K562 (cell line): ENCODE measurements around the gene EYA4. TPM values are rescaled to one million over a fixed set of nuclear protein-coding genes. Genes with fewer than 3 reads are reported as not detected.

Experiments
- ATAC-seq: fragments of 200-7000 bp; cut with Tn5 transposase; 3 replicates; pipeline ENCODE4 v1.9.1; 2020; ENCODE audit warnings: moderate library complexity
- BruUV-seq: library from RNA; stranded (reverse); fragments of 400-500 nt; replicated peaks from 2 replicates; lab custom pipeline; 2021; lab: Mats Ljungman, UMichigan
- CTCF ChIA-PET: fragments of 300-600 bp; formaldehyde crosslinking; extraction: SDS; loops from one replicate; lab custom pipeline; 2021; ENCODE audit warnings: low intra/inter-chr PET ratio; lab: Yijun Ruan, JAX
- POLR2A ChIA-PET: fragments of 300-600, 350-650 bp; sonication (Branson Sonifier 250); formaldehyde crosslinking; extraction: SDS; loops from one replicate; lab custom pipeline; 2021; ENCODE audit warnings: antibody characterized with exemption, inconsistent platforms; lab: Yijun Ruan, JAX
- DNase-seq, 4 experiments: peaks; one replicate each; pipeline versions ENCODE4 v3.0.0 to v3.0.0-alpha.2; 2011 to 2018; ENCODE audit warnings: low spot score in 3 of 4, mixed read lengths in 3 of 4; ENCODE audit errors: extremely low read depth in 1 of 4
- FAIRE-seq: peaks from 2 replicates; lab custom pipeline; 2011; peaks lifted over from hg19 to GRCh38; lab: Jason Lieb, UNC
- H2AFZ ChIP-seq: 2 replicates; pipeline ENCODE4 v1.6.0; 2011; ENCODE audit warnings: low read depth, low read length, control low read depth, inconsistent platforms
- H3K27ac ChIP-seq: fragments of 200-600 bp; 3 replicates; pipeline ENCODE4 v1.8.0; 2011; ENCODE audit warnings: low read depth, mild to moderate bottlenecking, control low read depth, inconsistent platforms, low read length, moderate library complexity, mixed read lengths; ENCODE audit errors: extremely low read depth
- H3K27me3 ChIP-seq, 2 experiments: fragments of 300-600 bp in 1 of 2; 2 replicates in 1 of 2; 3 replicates in 1 of 2; pipeline versions ENCODE4 v1.6.0 to v1.8.0; 2011; ENCODE audit warnings: inconsistent platforms in 2 of 2, low read length in 2 of 2, mild to moderate bottlenecking in 1 of 2, mixed read lengths in 1 of 2, moderate library complexity in 1 of 2; ENCODE audit not compliant: control insufficient read depth in 2 of 2, insufficient read depth in 2 of 2
- H3K36me3 ChIP-seq: fragments of 300-600 bp; 3 replicates; pipeline ENCODE4 v1.8.0; 2011; ENCODE audit warnings: mild to moderate bottlenecking, low read length, inconsistent platforms; ENCODE audit not compliant: control insufficient read depth, insufficient read depth
- H3K4me1 ChIP-seq, 2 experiments: fragments of 200-600 bp in 1 of 2; replicated peaks in 1 of 2; 2 replicates in 1 of 2; 3 replicates in 1 of 2; pipeline versions ENCODE4 v1.5.1 to v1.8.0; 2011; ENCODE audit warnings: inconsistent platforms in 2 of 2, low read length in 2 of 2, mild to moderate bottlenecking in 1 of 2, mixed read lengths in 1 of 2, moderate library complexity in 1 of 2; ENCODE audit not compliant: control insufficient read depth in 2 of 2, insufficient read depth in 2 of 2
- H3K4me2 ChIP-seq: 2 replicates; pipeline ENCODE4 v1.6.1; 2011; ENCODE audit warnings: low read length, control low read depth, inconsistent platforms, mixed read lengths; ENCODE audit not compliant: insufficient read depth
- H3K4me3 ChIP-seq: fragments of 200-600 bp; sonication (generic), shearing (Covaris generic); 2 replicates; pipeline ENCODE4 v1.5.1; 2016; ENCODE audit warnings: control low read depth, inconsistent platforms
- H3K79me2 ChIP-seq: fragments of 200-600 bp; 3 replicates; pipeline ENCODE4 v1.8.0; 2011; ENCODE audit warnings: low read length, inconsistent platforms; ENCODE audit not compliant: control insufficient read depth, insufficient read depth
- H3K9ac ChIP-seq, 2 experiments: 2 replicates each; pipeline versions ENCODE4 v1.6.0 to v1.6.1; 2011; ENCODE audit warnings: low read depth in 2 of 2, low read length in 2 of 2, control low read depth in 1 of 2, inconsistent platforms in 1 of 2, mild to moderate bottlenecking in 1 of 2, mixed read lengths in 1 of 2; ENCODE audit not compliant: insufficient read depth in 1 of 2
- H3K9me1 ChIP-seq: one replicate; pipeline ENCODE4 v1.6.0; 2011; ENCODE audit warnings: inconsistent platforms, mild to moderate bottlenecking, low read length, moderate library complexity; ENCODE audit not compliant: control insufficient read depth, insufficient read depth
- H3K9me3 ChIP-seq: replicated peaks from 2 replicates; pipeline ENCODE4 v1.5.1; 2011; ENCODE audit warnings: low read depth, low read length, inconsistent platforms; ENCODE audit not compliant: control insufficient read depth, insufficient read depth
- H4K20me1 ChIP-seq: replicated peaks from 2 replicates; pipeline ENCODE4 v1.6.1; 2011; ENCODE audit warnings: low read length, inconsistent platforms, mixed read lengths; ENCODE audit not compliant: control insufficient read depth, insufficient read depth
- BMI1 ChIP-seq: fragments of 150-350 bp; IDR thresholded peaks from 2 replicates; pipeline ENCODE4 v1.6.1; 2014; ENCODE audit warnings: low read length
- CREB3 ChIP-seq: fragments of 450-650 bp; conservative IDR thresholded peaks from 2 replicates; pipeline ENCODE4 v1.6.1; 2016; ENCODE audit warnings: missing genetic modification characterization, low read depth, mild to moderate bottlenecking, missing compliant biosample characterization, moderate library complexity
- FUS ChIP-seq: fragments of 200-400 bp; formaldehyde crosslinking; optimal IDR thresholded peaks from 2 replicates; pipeline ENCODE3; 2017; ENCODE audit warnings: low read depth, low read length
- KHSRP ChIP-seq: fragments of 450-650 bp; IDR thresholded peaks from 2 replicates; pipeline ENCODE4 v1.6.1; 2017
- NFE2L1 ChIP-seq: fragments of 450-650 bp; IDR thresholded peaks from 2 replicates; pipeline ENCODE4 v1.6.1; 2016; ENCODE audit warnings: missing genetic modification characterization, low read depth, mild to moderate bottlenecking, missing compliant biosample characterization, moderate library complexity, borderline replicate concordance
- PHTF2 ChIP-seq: fragments of 250-450 bp; sonication (Bioruptor Pico); IDR thresholded peaks from 2 replicates; pipeline ENCODE4 v1.5.0; 2021; ENCODE audit warnings: mild to moderate bottlenecking
- RBM17 ChIP-seq: fragments of 200-400 bp; formaldehyde crosslinking; IDR thresholded peaks from 2 replicates; pipeline ENCODE4 v1.6.1; 2017; ENCODE audit warnings: low read depth, mild to moderate bottlenecking, low read length, borderline replicate concordance
- TAL1 ChIP-seq: fragments of 450-650 bp; IDR thresholded peaks from 2 replicates; pipeline ENCODE4 v1.6.1; 2016; ENCODE audit warnings: mild to moderate bottlenecking
- TCFL5 ChIP-seq: fragments of 250-450 bp; sonication (Bioruptor Pico); conservative IDR thresholded peaks from 2 replicates; pipeline ENCODE4 v1.6.1; 2021; ENCODE audit warnings: mild to moderate bottlenecking, moderate library complexity, matching md5 sums
- TEAD1 ChIP-seq, 2 experiments: fragments of 450-650 bp in 1 of 2; sonication (generic) in 1 of 2; formaldehyde crosslinking; IDR thresholded peaks; 2 replicates each; pipeline versions ENCODE4 v1.4.0 to v1.8.0; 2020 to 2022; ENCODE audit warnings: mild to moderate bottlenecking in 2 of 2, missing genetic modification reagents in 1 of 2
- TFAM ChIP-seq: fragments of 250-450 bp; sonication (Bioruptor Pico); conservative IDR thresholded peaks from 2 replicates; pipeline ENCODE4 v1.5.0; 2021; ENCODE audit warnings: mild to moderate bottlenecking, moderate library complexity
- ZBTB1 ChIP-seq: sonication (generic); formaldehyde crosslinking; IDR thresholded peaks from 2 replicates; pipeline ENCODE4 v1.8.1; 2023; ENCODE audit warnings: missing genetic modification reagents, low read depth, mild to moderate bottlenecking, borderline replicate concordance
- ZKSCAN8 ChIP-seq: fragments of 200-800 bp; sonication (Bioruptor generic); IDR thresholded peaks from 2 replicates; pipeline ENCODE4 v1.6.1; 2016; ENCODE audit warnings: missing genetic modification characterization, missing compliant biosample characterization
- ZNF232 ChIP-seq: sonication (generic); formaldehyde crosslinking; IDR thresholded peaks from 2 replicates; pipeline ENCODE4 v1.8.0; 2022; ENCODE audit warnings: mild to moderate bottlenecking, missing genetic modification reagents
- ZNF311 ChIP-seq: fragments of 250-450 bp; sonication (Bioruptor Pico); IDR thresholded peaks from 2 replicates; pipeline ENCODE4 v1.4.0; 2020; ENCODE audit warnings: mild to moderate bottlenecking, moderate library complexity
- ZNF586 ChIP-seq: fragments of 450-650 bp; formaldehyde crosslinking; conservative IDR thresholded peaks from 2 replicates; pipeline ENCODE4 v1.4.0; 2020; ENCODE audit warnings: mild to moderate bottlenecking, moderate library complexity
- WGBS: fragments of 100-300 bp; shearing (Covaris generic); methylation state at CpG from one replicate; pipeline ENCODE4 v1.1.6; 2016; ENCODE audit warnings: low coverage, mixed read lengths; ENCODE audit not compliant: insufficient coverage; ENCODE audit errors: missing lambda C conversion rate; 5-methylcytosine and 5-hydroxymethylcytosine counted together
- in situ Hi-C: fragments of 300-500 bp; cut with MboI; formaldehyde crosslinking; loops from 4 replicates; pipeline ENCODE4 v1.15.0; 2018; ENCODE audit warnings: inconsistent platforms, mixed read lengths
- intact Hi-C: fragments of 100-400 bp; cut with micrococcal nuclease; formaldehyde crosslinking; loops from 2 replicates; pipeline ENCODE4 v1.14.2; 2022
- polyA plus RNA-seq, 8 experiments: library from polyadenylated mRNA; depleted of rRNA in 4 of 8; stranded (reverse) in 5 of 8; unstranded in 3 of 8; fragments of >200 nt; fragmentation: Nextera tagmentation in 2 of 8; fragmentation: Illumina TruSeq in 1 of 8; extraction: Ambion mirVana in 2 of 8; extraction: Trizol in 1 of 8; gene quantifications; 2 replicates each; pipeline versions ENCODE4 v1.2.1 to v1.2.3, GENCODE V29; 2011 to 2014; ENCODE audit warnings: inconsistent platforms in 1 of 8, missing spikeins in 1 of 8
- total RNA-seq, 7 experiments: library from RNA; depleted of rRNA in 6 of 7; stranded (reverse); fragments of >200 nt in 6 of 7; fragmentation: Illumina TruSeq in 2 of 7; extraction: Trizol in 2 of 7; gene quantifications; 2 replicates each; pipeline versions ENCODE4 v1.2.1 to v1.2.3, GENCODE V29; 2011 to 2021; ENCODE audit warnings: low replicate concordance in 1 of 7
- TF ChIP-seq, protein P1 (sequence below), 2 experiments: IDR thresholded peaks; 2 replicates each; pipeline ENCODE4 v1.6.1; 2012; ENCODE audit warnings: improper control_type of control experiment in 2 of 2, low read depth in 2 of 2, low read length in 2 of 2, borderline replicate concordance in 1 of 2

EYA4 gene
- total and polyA plus RNA-seq, 9 of the 15 experiments (the other 6 are each of a cell fraction or from before 2014, with no cell fraction given) = 0.03 to 0.04 TPM; not detected in 7

DNA sequence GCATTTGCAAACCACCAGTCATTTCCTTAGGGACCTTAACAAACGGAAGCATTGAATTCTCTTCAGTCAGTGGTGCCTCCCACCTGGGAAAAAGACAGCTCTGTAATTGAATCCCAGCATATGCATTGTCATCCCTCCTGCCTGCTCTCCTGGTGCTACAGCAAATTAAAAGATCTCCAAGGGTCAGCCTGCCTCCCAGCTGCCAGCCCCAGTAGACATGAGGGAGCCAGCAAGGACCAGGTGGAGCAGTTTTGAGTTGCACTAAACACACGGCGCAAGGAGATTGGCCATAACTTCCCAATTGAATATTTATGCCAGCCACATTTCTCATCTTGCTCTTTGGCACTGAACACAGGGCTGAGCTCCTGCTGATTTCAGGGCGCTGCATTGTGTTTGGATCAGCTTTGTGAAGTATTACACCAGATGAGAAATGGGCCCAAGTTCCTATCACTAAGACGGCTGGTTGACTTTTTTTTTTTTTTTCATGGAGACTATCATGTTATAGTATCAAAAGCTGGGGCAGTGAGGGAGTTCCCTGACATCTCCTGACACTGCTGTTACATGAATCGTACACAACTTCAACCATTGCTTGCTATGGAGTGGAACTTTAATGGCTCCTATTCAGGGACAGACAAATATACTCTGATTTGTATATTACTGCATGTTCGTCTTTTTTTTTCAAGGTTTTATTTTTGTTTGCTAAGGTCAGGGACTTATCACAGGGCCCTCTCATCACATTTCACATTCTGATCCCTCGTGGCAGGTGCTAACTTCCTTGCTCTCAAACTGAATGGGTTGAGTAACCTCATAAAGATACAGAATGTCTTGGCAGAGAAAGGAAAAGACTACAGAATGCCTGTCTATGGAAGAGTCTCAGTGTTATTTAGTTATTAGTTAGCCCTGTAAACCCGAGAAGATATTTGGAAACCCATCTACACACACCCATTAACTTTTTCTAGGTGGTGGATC lies 191.1 kb downstream of the EYA4 start:
- ATAC-seq = no peak
- Histone ChIP-seq H3K9ac (no peak overlapping the region), H3K9me3 (no peaks in the 10 kb centered on the region), H3K9me1 (no peaks in the 10 kb centered on the region), H3K4me2 (no peak overlapping the region), H3K4me1 (no peaks in the 10 kb centered on the region), H3K79me2 (no peaks in the 10 kb centered on the region), H3K27ac (no peak overlapping the region), H3K36me3 (no peaks in the 10 kb centered on the region), H4K20me1 (no peaks in the 10 kb centered on the region), H3K27me3 (no peaks in the 10 kb centered on the region), H2AFZ (no peak overlapping the region), H3K4me3 (no peak overlapping the region)
- ChIA-PET POLR2A (no interaction called here), CTCF (no interaction called here)
- no peak for TF ChIP-seq TFAM (CRISPR knock-in tag)
- TF ChIP-seq FUS = no peak
- no peak for TF ChIP-seq KHSRP
- no peak for TF ChIP-seq ZNF586
- TF ChIP-seq ZNF311 (CRISPR knock-in tag) = no peak
- TF ChIP-seq ZKSCAN8 (CRISPR knock-in tag) = no peak
- TF ChIP-seq RBM17 = no peak
- TF ChIP-seq TEAD1 (CRISPR knock-in tag; IDR thresholded peaks at IDR 0.05) = no peak
- no peak for TF ChIP-seq NFE2L1 (tag)
- no peak for TF ChIP-seq TCFL5 (CRISPR knock-in tag)
- no peak for TF ChIP-seq ZBTB1
- TF ChIP-seq, protein P1, sequence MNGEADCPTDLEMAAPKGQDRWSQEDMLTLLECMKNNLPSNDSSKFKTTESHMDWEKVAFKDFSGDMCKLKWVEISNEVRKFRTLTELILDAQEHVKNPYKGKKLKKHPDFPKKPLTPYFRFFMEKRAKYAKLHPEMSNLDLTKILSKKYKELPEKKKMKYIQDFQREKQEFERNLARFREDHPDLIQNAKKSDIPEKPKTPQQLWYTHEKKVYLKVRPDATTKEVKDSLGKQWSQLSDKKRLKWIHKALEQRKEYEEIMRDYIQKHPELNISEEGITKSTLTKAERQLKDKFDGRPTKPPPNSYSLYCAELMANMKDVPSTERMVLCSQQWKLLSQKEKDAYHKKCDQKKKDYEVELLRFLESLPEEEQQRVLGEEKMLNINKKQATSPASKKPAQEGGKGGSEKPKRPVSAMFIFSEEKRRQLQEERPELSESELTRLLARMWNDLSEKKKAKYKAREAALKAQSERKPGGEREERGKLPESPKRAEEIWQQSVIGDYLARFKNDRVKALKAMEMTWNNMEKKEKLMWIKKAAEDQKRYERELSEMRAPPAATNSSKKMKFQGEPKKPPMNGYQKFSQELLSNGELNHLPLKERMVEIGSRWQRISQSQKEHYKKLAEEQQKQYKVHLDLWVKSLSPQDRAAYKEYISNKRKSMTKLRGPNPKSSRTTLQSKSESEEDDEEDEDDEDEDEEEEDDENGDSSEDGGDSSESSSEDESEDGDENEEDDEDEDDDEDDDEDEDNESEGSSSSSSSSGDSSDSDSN (IDR thresholded peaks at IDR 0.05; ENCODE audit: borderline replicate concordance in 1 of 2, low read depth in 2 of 2, low read length in 2 of 2) = no peak
- no peak for TF ChIP-seq ZNF232
- TF ChIP-seq CREB3 (tag) = no peak
- no peak for TF ChIP-seq TAL1
- TF ChIP-seq PHTF2 (CRISPR knock-in tag) = no peak
- no peak for TF ChIP-seq BMI1
- no peak for FAIRE-seq
- intact Hi-C loops (no loop called here), in situ Hi-C loops (no loop called here)
- WGBS = under 1% methylated on average over 9 of the region's 9 CpGs
- no peak for DNase-seq
- no TSS peak for BruUV-seq
